A549 (cell line): ENCODE data around the gene FUT8.

ENCODE experiments used
- JUNB ChIP-seq: fragments of >200 bp; sonication (Bioruptor Twin); formaldehyde crosslinking; IDR thresholded peaks from 2 replicates; pipeline ENCODE4 v1.6.1; 2016
- MAFK ChIP-seq: fragments of 450-650 bp; IDR thresholded peaks from 2 replicates; pipeline ENCODE4 v1.6.1; 2014; ENCODE audit not compliant: partially characterized antibody
- POLR2A ChIP-seq: IDR thresholded peaks from 2 replicates; pipeline ENCODE4 v1.6.1; 2012; ENCODE audit warnings: mild to moderate bottlenecking, low read length
- RFX5 ChIP-seq: fragments of 450-650 bp; IDR thresholded peaks from 2 replicates; pipeline ENCODE4 v1.7.1; 2014; ENCODE audit warnings: antibody characterized with exemption, mild to moderate bottlenecking, moderate library complexity
- SMC3 ChIP-seq: fragments of >200 bp; sonication (Bioruptor Twin); formaldehyde crosslinking; IDR thresholded peaks from 3 replicates; pipeline ENCODE4 v1.6.1; 2018; ENCODE audit warnings: inconsistent platforms
- TF ChIP-seq, protein P1 (sequence below): fragments of >200 bp; sonication (Bioruptor Twin); formaldehyde crosslinking; IDR thresholded peaks from 3 replicates; pipeline ENCODE4 v1.5.1; 2016
- TF ChIP-seq, protein P2 (sequence below): fragments of 450-650 bp; IDR thresholded peaks from 2 replicates; pipeline ENCODE4 v1.6.1; 2014; ENCODE audit warnings: antibody characterized with exemption

- no peak for TF ChIP-seq MAFK
- TF ChIP-seq, protein P1, sequence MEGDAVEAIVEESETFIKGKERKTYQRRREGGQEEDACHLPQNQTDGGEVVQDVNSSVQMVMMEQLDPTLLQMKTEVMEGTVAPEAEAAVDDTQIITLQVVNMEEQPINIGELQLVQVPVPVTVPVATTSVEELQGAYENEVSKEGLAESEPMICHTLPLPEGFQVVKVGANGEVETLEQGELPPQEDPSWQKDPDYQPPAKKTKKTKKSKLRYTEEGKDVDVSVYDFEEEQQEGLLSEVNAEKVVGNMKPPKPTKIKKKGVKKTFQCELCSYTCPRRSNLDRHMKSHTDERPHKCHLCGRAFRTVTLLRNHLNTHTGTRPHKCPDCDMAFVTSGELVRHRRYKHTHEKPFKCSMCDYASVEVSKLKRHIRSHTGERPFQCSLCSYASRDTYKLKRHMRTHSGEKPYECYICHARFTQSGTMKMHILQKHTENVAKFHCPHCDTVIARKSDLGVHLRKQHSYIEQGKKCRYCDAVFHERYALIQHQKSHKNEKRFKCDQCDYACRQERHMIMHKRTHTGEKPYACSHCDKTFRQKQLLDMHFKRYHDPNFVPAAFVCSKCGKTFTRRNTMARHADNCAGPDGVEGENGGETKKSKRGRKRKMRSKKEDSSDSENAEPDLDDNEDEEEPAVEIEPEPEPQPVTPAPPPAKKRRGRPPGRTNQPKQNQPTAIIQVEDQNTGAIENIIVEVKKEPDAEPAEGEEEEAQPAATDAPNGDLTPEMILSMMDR = no peak
- no peak for TF ChIP-seq SMC3
- no peak for TF ChIP-seq POLR2A
- no peak for TF ChIP-seq RFX5
- TF ChIP-seq, protein P2, sequence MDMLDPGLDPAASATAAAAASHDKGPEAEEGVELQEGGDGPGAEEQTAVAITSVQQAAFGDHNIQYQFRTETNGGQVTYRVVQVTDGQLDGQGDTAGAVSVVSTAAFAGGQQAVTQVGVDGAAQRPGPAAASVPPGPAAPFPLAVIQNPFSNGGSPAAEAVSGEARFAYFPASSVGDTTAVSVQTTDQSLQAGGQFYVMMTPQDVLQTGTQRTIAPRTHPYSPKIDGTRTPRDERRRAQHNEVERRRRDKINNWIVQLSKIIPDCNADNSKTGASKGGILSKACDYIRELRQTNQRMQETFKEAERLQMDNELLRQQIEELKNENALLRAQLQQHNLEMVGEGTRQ = no peak
- no peak for TF ChIP-seq JUNB
Measured at GRCh38 chr14:65753061-65753460, 340.5 kb downstream of the FUT8 start.
